Measurements from ENCODE around the gene SEC63.

DNA sequence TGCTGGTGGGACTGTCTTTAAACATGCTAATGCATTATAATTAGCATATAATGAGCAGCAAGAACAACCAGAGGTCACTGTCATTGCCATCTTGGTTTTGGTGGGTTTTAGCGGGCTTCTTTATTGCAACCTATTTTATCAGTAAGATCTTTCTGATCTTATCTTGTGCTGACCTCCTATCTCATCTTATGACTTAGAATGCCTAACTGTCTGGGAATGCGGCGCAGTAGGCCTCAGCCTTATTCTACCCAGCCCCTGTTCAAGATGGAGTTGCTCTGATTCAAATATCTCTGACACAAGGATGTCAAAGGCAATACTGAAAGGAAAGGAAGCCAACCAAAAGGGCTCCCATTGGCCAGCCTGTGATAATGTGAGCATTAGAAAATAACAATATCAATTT lies 29.8 kb upstream of the SEC63 start:
- TF ChIP-seq, protein P1, sequence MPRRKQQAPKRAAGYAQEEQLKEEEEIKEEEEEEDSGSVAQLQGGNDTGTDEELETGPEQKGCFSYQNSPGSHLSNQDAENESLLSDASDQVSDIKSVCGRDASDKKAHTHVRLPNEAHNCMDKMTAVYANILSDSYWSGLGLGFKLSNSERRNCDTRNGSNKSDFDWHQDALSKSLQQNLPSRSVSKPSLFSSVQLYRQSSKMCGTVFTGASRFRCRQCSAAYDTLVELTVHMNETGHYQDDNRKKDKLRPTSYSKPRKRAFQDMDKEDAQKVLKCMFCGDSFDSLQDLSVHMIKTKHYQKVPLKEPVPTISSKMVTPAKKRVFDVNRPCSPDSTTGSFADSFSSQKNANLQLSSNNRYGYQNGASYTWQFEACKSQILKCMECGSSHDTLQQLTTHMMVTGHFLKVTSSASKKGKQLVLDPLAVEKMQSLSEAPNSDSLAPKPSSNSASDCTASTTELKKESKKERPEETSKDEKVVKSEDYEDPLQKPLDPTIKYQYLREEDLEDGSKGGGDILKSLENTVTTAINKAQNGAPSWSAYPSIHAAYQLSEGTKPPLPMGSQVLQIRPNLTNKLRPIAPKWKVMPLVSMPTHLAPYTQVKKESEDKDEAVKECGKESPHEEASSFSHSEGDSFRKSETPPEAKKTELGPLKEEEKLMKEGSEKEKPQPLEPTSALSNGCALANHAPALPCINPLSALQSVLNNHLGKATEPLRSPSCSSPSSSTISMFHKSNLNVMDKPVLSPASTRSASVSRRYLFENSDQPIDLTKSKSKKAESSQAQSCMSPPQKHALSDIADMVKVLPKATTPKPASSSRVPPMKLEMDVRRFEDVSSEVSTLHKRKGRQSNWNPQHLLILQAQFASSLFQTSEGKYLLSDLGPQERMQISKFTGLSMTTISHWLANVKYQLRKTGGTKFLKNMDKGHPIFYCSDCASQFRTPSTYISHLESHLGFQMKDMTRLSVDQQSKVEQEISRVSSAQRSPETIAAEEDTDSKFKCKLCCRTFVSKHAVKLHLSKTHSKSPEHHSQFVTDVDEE (CRISPR knock-in tag; IDR thresholded peaks at IDR 0.05) = no peak
- TF ChIP-seq ESRRG (CRISPR knock-in tag; IDR thresholded peaks at IDR 0.05) (no peak), ARNTL (CRISPR knock-in tag; IDR thresholded peaks at IDR 0.05; ENCODE audit: borderline replicate concordance, low read depth) (no peak), ZFP3 (CRISPR knock-in tag; IDR thresholded peaks at IDR 0.05) (no peak), ZC3H10 (CRISPR knock-in tag; IDR thresholded peaks at IDR 0.05) (no peak), RARB (CRISPR knock-in tag; IDR thresholded peaks at IDR 0.05) (no peak), SNAI2 (CRISPR knock-in tag; IDR thresholded peaks at IDR 0.05) (no peak), TCF4 (CRISPR knock-in tag; IDR thresholded peaks at IDR 0.05; ENCODE audit: borderline replicate concordance) (no peak)
- TF ChIP-seq, protein P2, sequence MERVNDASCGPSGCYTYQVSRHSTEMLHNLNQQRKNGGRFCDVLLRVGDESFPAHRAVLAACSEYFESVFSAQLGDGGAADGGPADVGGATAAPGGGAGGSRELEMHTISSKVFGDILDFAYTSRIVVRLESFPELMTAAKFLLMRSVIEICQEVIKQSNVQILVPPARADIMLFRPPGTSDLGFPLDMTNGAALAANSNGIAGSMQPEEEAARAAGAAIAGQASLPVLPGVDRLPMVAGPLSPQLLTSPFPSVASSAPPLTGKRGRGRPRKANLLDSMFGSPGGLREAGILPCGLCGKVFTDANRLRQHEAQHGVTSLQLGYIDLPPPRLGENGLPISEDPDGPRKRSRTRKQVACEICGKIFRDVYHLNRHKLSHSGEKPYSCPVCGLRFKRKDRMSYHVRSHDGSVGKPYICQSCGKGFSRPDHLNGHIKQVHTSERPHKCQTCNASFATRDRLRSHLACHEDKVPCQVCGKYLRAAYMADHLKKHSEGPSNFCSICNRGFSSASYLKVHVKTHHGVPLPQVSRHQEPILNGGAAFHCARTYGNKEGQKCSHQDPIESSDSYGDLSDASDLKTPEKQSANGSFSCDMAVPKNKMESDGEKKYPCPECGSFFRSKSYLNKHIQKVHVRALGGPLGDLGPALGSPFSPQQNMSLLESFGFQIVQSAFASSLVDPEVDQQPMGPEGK (CRISPR knock-in tag; IDR thresholded peaks at IDR 0.05; ENCODE audit: borderline replicate concordance) = no peak

All from SK-N-SH treated with all-trans-retinoic acid at 6 μM for 48 hours (cell line).